ENCODE results near the gene FBXL2.

Gene FBXL2

DNA sequence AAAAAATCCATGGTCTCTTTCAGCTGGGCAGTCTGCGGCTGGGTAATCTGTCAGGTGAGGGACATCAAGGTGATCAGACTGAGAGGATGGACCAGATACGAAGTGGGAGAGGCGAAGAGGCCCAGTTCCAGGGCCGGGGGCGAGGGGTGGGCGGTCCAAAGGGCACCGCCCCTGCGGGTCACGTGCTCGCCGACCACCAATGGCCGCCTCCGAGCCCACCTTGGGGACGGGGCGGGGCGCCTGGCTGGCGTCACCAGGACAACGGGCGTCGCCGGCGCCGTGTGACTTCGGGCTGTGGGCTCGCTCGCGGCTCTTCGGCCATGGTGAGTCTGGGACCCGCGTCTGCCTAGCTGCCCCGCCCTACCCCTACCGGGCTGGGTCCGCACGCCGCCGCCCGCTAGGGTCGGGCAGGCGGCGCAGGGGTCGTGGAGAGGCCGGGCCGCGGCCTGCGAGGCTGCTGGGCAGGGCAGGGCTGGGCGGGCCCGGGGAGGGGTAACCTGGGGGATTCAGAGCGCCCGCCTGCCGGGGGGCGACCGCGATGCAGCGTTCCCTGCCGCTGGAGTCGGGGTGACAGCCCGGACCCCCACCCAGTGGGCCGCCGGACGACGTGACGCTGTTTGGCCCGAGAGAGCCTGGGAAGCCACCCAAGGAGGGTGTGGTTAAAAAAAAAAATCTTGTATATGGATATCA is at the start of gene FBXL2:
TSS of gene FBXL2 (plus strand) at position 250 of the 690 bp plus-strand sequence. CDS start at position 321, 71 bp downstream.
- TF ChIP-seq, protein P1, sequence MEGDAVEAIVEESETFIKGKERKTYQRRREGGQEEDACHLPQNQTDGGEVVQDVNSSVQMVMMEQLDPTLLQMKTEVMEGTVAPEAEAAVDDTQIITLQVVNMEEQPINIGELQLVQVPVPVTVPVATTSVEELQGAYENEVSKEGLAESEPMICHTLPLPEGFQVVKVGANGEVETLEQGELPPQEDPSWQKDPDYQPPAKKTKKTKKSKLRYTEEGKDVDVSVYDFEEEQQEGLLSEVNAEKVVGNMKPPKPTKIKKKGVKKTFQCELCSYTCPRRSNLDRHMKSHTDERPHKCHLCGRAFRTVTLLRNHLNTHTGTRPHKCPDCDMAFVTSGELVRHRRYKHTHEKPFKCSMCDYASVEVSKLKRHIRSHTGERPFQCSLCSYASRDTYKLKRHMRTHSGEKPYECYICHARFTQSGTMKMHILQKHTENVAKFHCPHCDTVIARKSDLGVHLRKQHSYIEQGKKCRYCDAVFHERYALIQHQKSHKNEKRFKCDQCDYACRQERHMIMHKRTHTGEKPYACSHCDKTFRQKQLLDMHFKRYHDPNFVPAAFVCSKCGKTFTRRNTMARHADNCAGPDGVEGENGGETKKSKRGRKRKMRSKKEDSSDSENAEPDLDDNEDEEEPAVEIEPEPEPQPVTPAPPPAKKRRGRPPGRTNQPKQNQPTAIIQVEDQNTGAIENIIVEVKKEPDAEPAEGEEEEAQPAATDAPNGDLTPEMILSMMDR (conservative IDR thresholded peaks at IDR 0.05): no peak
- H3K27ac ChIP-seq: peak within 1 kb of the TSS; percentile 72; the same call in 1 of the 2 replicates

- TF ChIP-seq, protein P1 (conservative IDR thresholded peaks at IDR 0.05): no peak
- no peak overlapping the region for H3K27ac ChIP-seq
These were observed 48.2 kb upstream of the FBXL2 start for GRCh38 chr3:33229066-33229465.

DNA sequence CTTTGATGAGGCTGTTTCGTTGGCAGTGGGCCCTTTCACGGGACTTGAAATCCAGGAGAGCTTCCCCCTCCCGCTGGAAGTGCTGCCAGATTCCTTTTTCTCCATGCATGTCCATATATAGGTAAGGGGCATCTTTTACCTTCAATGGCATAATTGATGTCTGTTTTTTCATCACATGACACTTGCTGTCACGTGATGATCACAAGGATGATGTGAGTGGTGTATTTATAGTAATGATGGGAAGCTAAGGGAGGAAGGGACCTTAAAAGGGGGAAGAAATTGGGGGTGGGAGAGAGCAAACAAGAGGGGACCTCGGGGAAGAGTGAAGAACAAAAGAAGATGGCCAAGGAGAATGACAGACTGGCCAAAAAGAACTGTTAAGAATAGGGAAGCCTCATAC is 47.3 kb upstream of the FBXL2 start:
- TF ChIP-seq, protein P1 (conservative IDR thresholded peaks at IDR 0.05): no peak
- H3K27ac ChIP-seq: no peak overlapping the region

- H3K27ac ChIP-seq: no peak overlapping the region
- TF ChIP-seq, protein P1 (conservative IDR thresholded peaks at IDR 0.05): no peak
These were observed 45.3 kb upstream of the FBXL2 start for GRCh38 chr3:33231756-33232465.

DNA sequence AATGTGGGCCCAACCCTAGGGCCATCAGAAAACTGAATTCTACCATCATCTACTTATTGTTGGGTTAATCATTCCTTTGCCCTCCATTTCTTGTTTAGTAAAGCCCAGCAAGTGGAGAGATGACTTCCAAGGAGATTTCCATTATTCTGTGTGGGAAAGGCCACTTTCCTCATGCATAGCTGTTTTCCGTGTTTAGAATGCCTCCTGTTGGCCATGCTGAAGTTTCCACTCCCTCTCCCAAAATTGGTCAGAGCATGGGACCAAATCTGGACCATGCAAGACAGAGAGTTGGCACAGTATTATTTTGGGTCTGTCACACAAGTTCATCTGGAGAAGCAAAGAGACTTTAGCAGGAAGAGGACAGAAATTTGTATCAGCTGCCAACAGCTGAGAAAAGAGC is 43.4 kb upstream of the FBXL2 start:
- TF ChIP-seq, protein P1 (conservative IDR thresholded peaks at IDR 0.05): no peak
- H3K27ac ChIP-seq: no peak overlapping the region

- peak overlapping the region; percentile 12; the same call in 1 of the 2 replicates for H3K27ac ChIP-seq
- TF ChIP-seq, protein P1 (conservative IDR thresholded peaks at IDR 0.05): no peak
These were observed 41.2 kb upstream of the FBXL2 start for GRCh38 chr3:33236005-33236404.

- H3K27ac ChIP-seq: no peak overlapping the region
- TF ChIP-seq, protein P1 (conservative IDR thresholded peaks at IDR 0.05): no peak
These were observed 39.8 kb upstream of the FBXL2 start for GRCh38 chr3:33237439-33237838.
